ENCODE results near the gene VPS37B.

VPS37B gene

DNA sequence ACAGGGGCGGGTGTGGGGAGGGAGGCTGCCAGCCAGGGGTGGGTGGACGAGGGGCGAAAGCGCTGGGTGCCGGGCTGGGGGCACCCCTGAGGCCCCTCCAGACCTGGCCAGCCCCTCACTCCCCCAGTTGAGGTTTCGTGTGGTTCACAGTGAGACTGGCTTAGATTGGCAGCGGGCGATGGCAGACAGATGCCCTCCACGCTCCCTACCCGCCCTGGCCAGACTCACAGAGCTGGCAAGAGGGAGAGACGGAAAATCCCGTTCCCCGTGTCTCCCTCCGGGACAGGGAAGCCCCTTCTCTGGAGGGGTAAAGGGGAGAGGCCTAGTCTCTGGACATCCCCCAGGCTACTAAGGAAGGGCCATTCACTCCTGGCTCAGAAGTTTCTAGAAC lies 33.2 kb upstream of the VPS37B start:
- H3K36me3 ChIP-seq = no peaks in the 10 kb centered on the region
- TF ChIP-seq, protein P1, sequence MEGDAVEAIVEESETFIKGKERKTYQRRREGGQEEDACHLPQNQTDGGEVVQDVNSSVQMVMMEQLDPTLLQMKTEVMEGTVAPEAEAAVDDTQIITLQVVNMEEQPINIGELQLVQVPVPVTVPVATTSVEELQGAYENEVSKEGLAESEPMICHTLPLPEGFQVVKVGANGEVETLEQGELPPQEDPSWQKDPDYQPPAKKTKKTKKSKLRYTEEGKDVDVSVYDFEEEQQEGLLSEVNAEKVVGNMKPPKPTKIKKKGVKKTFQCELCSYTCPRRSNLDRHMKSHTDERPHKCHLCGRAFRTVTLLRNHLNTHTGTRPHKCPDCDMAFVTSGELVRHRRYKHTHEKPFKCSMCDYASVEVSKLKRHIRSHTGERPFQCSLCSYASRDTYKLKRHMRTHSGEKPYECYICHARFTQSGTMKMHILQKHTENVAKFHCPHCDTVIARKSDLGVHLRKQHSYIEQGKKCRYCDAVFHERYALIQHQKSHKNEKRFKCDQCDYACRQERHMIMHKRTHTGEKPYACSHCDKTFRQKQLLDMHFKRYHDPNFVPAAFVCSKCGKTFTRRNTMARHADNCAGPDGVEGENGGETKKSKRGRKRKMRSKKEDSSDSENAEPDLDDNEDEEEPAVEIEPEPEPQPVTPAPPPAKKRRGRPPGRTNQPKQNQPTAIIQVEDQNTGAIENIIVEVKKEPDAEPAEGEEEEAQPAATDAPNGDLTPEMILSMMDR (IDR thresholded peaks at IDR 0.05) = no peak
- no peak overlapping the region for H3K27ac ChIP-seq
- H3K9me3 ChIP-seq = no peaks in the 10 kb centered on the region
- no peak overlapping the region for H3K4me3 ChIP-seq (ENCODE audit: low read depth in 1 of 2, low read length in 1 of 2)
- H3K27me3 ChIP-seq = no peaks in the 10 kb centered on the region
- peaks cover 7 to 8% of the 10 kb centered on the region in 2 experiments for H3K4me1 ChIP-seq (ENCODE audit: control insufficient read depth in 1 of 2, insufficient read depth in 1 of 2, low read depth in 1 of 2, low read length in 1 of 2)

- Histone ChIP-seq H3K27me3 (no peaks in the 10 kb centered on the region), H3K9me3 (no peaks in the 10 kb centered on the region), H3K27ac (no peak overlapping the region), H3K4me3 (ENCODE audit: low read depth in 1 of 2, low read length in 1 of 2) (no peak overlapping the region), H3K36me3 (no peaks in the 10 kb centered on the region), H3K4me1 (ENCODE audit: control insufficient read depth in 1 of 2, insufficient read depth in 1 of 2, low read depth in 1 of 2, low read length in 1 of 2) (peaks cover 7 to 8% of the 10 kb centered on the region in 2 experiments)
- TF ChIP-seq, protein P1 (IDR thresholded peaks at IDR 0.05) = no peak
Measured at GRCh38 chr12:122928404-122929147, 32.7 kb upstream of the VPS37B start.

DNA sequence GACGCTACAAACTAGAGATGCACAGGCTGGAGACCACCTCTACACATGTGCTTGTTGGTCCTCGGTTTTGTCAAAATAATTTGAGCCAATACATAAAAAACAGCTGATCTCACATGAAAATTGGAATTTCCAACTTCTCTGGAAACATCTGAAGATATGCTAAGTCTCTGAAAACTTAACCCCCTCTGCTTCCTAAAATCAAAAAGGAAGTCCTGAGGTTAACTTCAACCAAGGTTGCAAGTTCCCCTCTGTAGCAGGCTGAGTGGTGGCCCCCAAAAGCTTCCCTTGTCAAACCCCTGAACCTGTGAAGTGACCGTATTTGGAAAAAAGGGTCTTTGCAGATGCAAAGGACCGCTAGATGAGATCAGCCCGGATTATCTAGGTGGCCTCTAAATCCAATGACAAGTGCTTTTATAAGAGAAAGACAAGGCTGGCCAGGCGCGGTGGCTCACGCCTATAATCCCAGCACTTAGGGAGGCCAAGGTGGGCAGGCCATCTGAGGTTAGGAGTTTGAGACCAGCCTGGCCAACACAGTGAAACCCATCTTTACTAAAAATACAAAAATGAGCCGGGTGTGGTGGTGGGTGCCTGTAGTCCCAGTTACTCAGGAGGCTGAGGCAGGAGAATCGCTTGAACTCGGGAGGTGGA lies 32.0 kb upstream of the VPS37B start:
- H3K4me3 ChIP-seq (ENCODE audit: low read depth in 1 of 2, low read length in 1 of 2) = no peak overlapping the region
- no peaks in the 10 kb centered on the region for H3K9me3 ChIP-seq
- TF ChIP-seq, protein P1 (IDR thresholded peaks at IDR 0.05) = no peak
- no peaks in the 10 kb centered on the region for H3K36me3 ChIP-seq
- H3K27ac ChIP-seq = no peak overlapping the region
- no peaks in the 10 kb centered on the region for H3K27me3 ChIP-seq
- peaks cover 7 to 8% of the 10 kb centered on the region in 2 experiments for H3K4me1 ChIP-seq (ENCODE audit: control insufficient read depth in 1 of 2, insufficient read depth in 1 of 2, low read depth in 1 of 2, low read length in 1 of 2)

DNA sequence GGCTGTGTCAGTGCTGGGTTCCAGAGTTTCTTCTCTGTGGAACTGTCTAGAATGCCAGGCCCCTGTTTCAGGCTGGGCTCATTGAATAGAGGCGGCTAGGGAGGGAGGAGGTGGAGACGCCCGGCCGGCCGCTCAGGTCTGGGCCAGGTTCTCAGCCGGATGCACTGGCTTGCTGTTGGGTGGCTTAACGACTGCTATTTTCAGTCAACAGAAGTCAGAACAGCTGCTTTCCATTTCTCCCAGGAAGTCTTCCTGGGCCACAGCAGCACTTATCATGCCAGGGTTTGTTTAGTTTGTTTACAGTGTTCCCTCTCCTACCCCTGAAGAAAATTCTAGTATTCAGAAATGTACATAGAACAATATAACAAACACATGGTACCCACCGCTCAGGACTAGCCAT lies 26.0 kb upstream of the VPS37B start:
- no peaks in the 10 kb centered on the region for H3K27me3 ChIP-seq
- no peak overlapping the region for H3K27ac ChIP-seq
- H3K9me3 ChIP-seq = no peaks in the 10 kb centered on the region
- H3K4me3 ChIP-seq (ENCODE audit: low read depth in 1 of 2, low read length in 1 of 2) = no peak overlapping the region
- TF ChIP-seq, protein P1 (IDR thresholded peaks at IDR 0.05) = no peak
- no peaks in the 10 kb centered on the region for H3K36me3 ChIP-seq
- peaks cover 6 to 7% of the 10 kb centered on the region in 2 experiments for H3K4me1 ChIP-seq (ENCODE audit: control insufficient read depth in 1 of 2, insufficient read depth in 1 of 2, low read depth in 1 of 2, low read length in 1 of 2)

- Histone ChIP-seq H3K27me3 (no peaks in the 10 kb centered on the region), H3K27ac (no peak overlapping the region), H3K9me3 (no peaks in the 10 kb centered on the region), H3K4me1 (ENCODE audit: control insufficient read depth in 1 of 2, insufficient read depth in 1 of 2, low read depth in 1 of 2, low read length in 1 of 2) (peaks cover 6 to 7% of the 10 kb centered on the region in 2 experiments), H3K36me3 (no peaks in the 10 kb centered on the region), H3K4me3 (ENCODE audit: low read depth in 1 of 2, low read length in 1 of 2) (no peak overlapping the region)
- TF ChIP-seq, protein P1 (IDR thresholded peaks at IDR 0.05) = no peak
Measured at GRCh38 chr12:122920687-122921086, 24.8 kb upstream of the VPS37B start.

All from neutrophil (primary cell).